Sigmoid colon (tissue), 4 donors: ENCODE data around the gene BID.

Experiments used
- CTCF ChIP-seq, 4 experiments: fragments of 450-650 bp in 3 of 4; fragments of 200-600 bp in 1 of 4; IDR thresholded peaks; one replicate each; pipeline ENCODE4 v1.5.1; 2016 to 2019; ENCODE audit warnings: antibody characterized with exemption in 4 of 4, mild to moderate bottlenecking in 3 of 4, moderate library complexity in 2 of 4
- EP300 ChIP-seq, 4 donors: sonication (generic); formaldehyde crosslinking; IDR thresholded peaks; one replicate each; pipeline ENCODE4 v1.6.1; 2017; ENCODE audit warnings: antibody characterized with exemption in 4 of 4
- POLR2A ChIP-seq, 2 donors: fragments of 450-650 bp; IDR thresholded peaks; one replicate each; pipeline ENCODE4 v1.6.1; 2016; ENCODE audit warnings: antibody characterized with exemption in 2 of 2, mild to moderate bottlenecking in 2 of 2, moderate library complexity in 2 of 2
- POLR2AphosphoS5 ChIP-seq, 4 donors: sonication (generic); formaldehyde crosslinking; IDR thresholded peaks; one replicate each; pipeline ENCODE4 v1.6.1; 2017; ENCODE audit warnings: antibody characterized with exemption in 4 of 4

DNA sequence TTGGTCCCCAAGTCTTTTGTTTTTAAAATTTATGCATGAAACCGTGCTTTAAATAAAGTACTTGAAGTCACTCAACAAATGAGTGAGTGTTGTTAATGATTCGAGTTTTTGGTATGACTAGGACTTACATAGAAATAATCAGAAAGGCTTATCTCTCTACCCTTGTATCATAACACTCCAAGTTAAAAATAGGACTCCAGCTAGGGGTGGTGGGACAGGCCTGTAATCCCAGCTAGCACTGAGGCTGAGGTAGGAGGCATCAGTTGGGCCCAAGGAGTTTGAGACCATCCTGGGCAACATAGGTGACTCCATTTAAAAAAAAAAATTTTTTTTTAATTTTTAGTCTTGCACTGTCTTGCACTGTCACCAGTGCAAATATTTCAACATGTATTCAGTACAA is 80.1 kb downstream of the BID start:
- TF ChIP-seq POLR2A (IDR thresholded peaks at IDR 0.05): no peak
- TF ChIP-seq CTCF (IDR thresholded peaks at IDR 0.05): no peak
- TF ChIP-seq POLR2AphosphoS5 (IDR thresholded peaks at IDR 0.05): no peak
- no peak for TF ChIP-seq EP300 (IDR thresholded peaks at IDR 0.05)
